GM19328 (cell line): ENCODE measurements around the gene PITPNC1.
"Not testable (repeated sequence)": the region's sequence is repeated elsewhere in the genome, so short reads cannot be mapped to it uniquely, and the experiment has no call there.

ENCODE experiments used
- ATAC-seq: cut with Tn5 transposase; IDR thresholded peaks from one replicate; pipeline ENCODE4 v1.9.1; 2021; ENCODE audit warnings: mild to moderate bottlenecking, moderate library complexity; ENCODE audit not compliant: unreplicated experiment

Gene PITPNC1

GRCh38 chr17:67430515-67430914, 53.4 kb downstream of the PITPNC1 start:
- ATAC-seq, result not testable (repeated sequence)

DNA sequence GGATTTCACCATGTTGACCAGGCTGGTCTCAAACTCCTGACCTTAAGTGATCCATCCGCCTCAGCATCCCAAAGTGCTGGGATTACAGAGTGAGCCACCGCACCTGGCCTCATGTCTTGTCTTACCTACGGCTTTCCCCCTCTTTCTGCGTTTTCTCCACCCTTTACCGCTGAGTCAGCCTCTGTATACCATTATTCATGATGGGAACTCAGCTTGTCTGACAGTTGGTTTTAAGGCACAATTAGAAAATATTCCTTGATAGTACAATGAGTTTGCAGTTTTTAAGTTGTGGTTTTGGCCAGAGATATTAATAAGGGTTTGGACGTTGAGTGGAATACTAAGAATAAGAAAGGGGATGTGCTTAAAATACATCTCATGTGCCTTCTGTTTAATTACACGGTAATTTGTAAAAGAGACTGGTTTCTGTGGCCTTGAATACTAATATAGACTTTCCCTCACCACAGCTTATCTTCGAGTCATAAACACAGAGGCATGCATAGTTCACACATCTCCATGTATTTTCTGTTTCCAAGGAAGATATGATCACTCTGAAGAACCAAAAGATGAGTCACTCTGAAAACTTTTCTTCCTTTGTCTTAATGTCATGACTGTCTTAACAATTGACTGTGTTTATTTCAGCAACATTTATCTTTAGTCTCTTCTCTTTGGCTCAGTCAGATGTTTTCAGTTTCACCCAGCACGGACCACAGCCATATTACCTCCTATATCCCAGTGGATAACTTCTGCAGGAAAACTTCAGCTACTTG, 54.4 kb downstream of the PITPNC1 start:
- ATAC-seq, result no peak

- no peak for ATAC-seq
Measured at GRCh38 chr17:67433248-67433924, 56.3 kb downstream of the PITPNC1 start.

DNA sequence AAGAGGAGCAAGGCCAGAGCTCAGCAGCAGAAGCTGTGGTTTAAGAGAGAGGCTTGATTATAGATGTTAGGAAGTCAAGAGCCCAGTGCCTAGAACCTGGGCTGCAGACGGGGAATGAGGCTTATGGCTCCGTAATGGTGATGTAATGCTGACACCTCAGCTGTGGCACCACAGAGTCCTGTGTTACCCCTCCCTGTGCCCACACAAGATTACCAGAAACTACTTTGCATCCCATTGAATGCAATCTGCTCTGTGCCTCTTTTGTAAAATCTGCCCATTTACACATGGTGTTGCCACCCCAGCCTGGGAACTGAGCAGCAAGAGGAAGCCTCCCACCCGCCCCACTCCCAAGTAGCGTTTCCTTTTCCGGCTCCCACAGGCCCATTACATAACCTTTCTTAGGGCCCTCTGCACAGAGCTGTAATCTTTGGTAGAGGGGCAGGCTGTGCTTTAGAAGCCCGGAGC, 57.0 kb downstream of the PITPNC1 start:
- ATAC-seq, result no peak

- ATAC-seq, result no peak
Measured at GRCh38 chr17:67435122-67435521, 58.0 kb downstream of the PITPNC1 start.

DNA sequence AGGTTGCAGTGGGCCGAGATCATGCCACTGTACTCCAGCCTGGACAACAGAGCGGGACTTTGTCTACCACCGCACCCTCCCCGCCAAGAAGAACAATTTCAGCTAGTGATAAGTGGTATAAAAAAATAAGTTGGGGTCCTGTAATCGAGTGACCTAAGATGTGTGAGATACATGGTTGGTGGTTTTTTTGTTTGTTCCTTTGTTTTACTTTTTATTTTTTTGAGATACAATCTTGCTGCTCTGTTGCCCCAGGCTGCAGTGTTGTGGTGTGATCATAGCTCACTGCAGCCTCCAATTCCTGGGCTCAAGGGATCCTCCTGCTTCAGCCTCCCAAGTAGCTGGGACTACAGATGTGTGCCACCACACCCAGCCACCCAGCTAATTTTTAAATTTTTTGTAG, 58.7 kb downstream of the PITPNC1 start:
- ATAC-seq, result no peak

DNA sequence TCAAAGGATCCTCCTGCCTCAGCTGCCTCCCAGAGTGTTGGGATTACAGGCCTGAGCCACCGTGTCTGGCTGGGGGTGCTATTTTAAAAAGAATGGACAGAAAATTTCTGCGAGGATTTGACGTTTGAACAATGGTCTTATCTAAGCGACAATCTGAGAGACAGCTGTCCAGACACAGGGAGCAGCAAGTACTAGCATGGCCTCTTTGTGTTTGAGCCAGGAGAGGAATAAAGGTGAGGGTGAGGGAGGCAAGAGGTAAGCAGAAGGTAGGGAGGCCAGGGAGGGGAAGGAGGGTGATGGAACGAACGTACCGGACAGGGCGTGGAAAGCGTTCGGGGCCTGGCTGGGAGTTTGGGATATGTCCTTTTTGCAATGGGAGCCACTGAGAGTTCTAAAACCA, 59.2 kb downstream of the PITPNC1 start:
- ATAC-seq, result no peak

DNA sequence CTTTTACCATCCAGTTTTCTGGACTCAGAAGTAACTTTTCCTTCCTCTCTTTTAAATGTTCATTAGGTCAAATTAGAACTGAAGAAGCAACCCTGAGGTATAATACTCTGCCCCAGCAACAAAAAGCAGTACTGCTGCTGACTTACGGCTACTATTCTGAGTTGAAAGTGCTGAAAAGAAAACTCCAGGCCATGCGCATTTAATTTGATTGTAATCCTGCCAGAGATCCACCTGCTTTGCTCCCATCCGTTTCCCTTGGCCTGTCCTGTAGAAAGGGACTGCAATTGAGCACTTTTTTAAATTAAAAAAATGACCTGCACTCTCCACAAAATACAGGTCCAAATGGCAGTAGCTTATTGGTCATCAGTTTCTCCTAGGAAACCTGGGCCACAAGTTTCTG, 61.6 kb downstream of the PITPNC1 start:
- ATAC-seq, result no peak

DNA sequence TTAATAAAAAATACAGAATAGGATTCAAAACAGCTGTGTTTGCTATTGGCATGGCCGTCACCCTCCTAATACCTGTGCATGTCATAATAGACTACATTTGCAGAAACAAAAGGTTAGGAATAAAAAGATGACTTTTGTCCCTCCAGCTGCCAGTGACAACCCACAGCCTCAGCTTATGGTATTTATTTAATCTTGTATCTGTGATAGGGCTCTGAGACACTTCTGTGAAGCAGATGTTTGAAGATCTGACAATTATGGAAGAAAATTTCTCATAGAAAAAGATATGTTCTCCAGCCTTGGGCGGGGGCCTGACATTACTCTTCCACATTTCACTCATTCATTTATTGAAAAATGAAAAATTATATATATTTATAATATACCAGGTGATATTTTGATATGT, 62.2 kb downstream of the PITPNC1 start:
- ATAC-seq, result no peak

GRCh38 chr17:67440277-67441051, 63.4 kb downstream of the PITPNC1 start:
- no peak for ATAC-seq

GRCh38 chr17:67441052-67441895, 64.2 kb downstream of the PITPNC1 start:
- no peak for ATAC-seq

DNA sequence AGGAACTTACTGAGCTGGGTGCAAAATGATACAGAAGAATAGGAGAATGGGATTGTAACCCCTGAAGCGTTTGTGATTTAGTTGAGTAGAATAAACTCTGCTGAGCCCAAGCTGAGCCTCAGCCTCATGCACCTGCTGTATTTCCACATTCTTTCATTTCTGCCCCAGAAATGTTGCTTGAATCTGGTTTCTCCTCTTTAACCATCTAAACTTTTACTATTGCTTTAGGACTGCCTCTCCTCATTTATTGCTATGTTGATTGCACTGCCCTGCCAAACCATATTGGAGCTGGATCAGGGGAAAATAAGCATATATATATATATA, 64.8 kb downstream of the PITPNC1 start:
- no peak for ATAC-seq

- no peak for ATAC-seq
Measured at GRCh38 chr17:67442787-67443624, 65.9 kb downstream of the PITPNC1 start.

DNA sequence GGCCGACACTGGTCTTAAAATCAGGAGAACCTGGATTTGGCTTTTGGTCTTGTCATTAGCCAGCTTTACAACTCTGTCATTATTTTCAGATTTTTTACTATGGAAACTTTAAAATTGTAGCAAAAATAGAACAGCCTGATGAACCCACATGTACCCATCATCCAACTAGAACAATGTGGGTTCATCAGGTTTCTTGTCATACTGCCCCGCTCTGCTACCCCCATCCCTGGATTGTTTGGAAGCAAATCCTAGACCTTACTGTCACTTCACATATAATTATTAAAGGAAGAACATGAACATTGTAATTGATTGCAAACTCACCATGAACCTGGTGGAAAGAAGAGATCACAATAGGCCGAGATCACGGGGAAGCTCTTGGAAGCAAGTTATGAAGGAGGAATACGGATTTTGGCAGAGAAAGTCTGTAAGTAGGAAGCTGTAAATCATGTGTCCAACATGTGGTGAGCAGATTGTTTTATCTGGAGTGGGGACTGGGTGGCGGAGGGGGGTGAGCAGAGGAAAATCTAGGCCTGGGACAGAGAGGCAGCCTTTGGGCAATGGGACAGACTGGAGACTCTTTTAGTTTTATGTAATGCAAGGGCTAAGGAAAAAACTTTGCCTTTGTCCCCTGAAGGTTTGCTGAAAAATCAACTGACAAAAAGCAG, 67.0 kb downstream of the PITPNC1 start:
- no peak for ATAC-seq

DNA sequence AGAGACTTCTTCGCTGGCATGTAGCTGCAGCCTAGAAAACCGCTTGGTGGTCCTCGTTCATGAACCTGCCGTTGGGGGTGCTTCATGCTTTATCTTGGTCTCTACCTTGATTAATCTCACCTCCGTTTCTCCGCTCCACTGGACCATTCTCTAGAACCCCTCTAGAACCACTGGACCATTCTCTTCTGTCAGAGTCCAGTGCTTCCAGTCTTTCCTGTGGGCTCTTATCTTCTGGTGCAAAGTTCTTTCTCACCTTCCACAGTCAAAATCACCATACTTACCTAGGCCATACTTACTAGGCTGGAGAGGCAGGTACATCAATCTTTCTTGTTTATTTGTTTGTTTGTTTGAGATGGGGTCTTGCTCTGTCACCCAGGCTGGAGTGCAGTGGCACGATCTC, 71.4 kb downstream of the PITPNC1 start:
- no peak for ATAC-seq

DNA sequence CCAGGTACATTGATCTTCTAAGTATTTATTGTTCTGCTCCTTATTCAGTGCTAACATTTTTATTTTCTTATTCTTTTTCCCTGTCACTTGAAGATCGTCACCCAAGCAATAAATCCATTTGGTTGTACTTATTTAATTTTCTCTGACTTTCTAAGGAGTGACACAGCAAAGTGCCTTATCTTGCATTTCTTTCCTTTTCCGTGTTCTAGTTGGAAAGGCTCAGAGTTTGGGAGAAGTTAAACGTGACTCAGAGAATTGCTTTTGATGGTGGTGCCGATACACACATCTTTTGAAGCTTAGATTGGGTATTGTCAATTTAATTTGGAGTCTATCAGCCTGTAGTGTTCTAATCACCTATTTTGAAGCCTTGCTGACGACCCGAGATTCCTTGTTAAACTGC, 72.0 kb downstream of the PITPNC1 start:
- no peak for ATAC-seq

- no peak for ATAC-seq
Measured at GRCh38 chr17:67449845-67450755, 73.0 kb downstream of the PITPNC1 start.
